HG03442 (cell line): ENCODE data around the gene CORO7.
A peak's percentile ranks its signal among the peaks of the same experiment; 100 is the strongest.

ENCODE experiments used
- ATAC-seq: cut with Tn5 transposase; IDR thresholded peaks from one replicate; pipeline ENCODE4 v1.9.1; 2021; ENCODE audit warnings: mild to moderate bottlenecking, moderate library complexity; ENCODE audit not compliant: unreplicated experiment

The CORO7 gene

GRCh38 chr16:4373356-4373908 is 43.0 kb downstream of the CORO7 start:
- no peak for ATAC-seq

- ATAC-seq, result no peak
Measured at GRCh38 chr16:4372578-4373355, 43.6 kb downstream of the CORO7 start.

- ATAC-seq, result peak; percentile 27
Measured at GRCh38 chr16:4372001-4372577, 44.3 kb downstream of the CORO7 start.

- ATAC-seq, result peak; percentile 59
Measured at GRCh38 chr16:4371357-4372000, 44.9 kb downstream of the CORO7 start, which contains the start of gene VASN. Gene VASN, plus strand, starts transcription at chr16:4371848. Its CDS starts 9,030 bp downstream, at chr16:4380878.

GRCh38 chr16:4370570-4371356 is 45.6 kb downstream of the CORO7 start:
- ATAC-seq, result no peak

GRCh38 chr16:4370151-4370550 is 46.2 kb downstream of the CORO7 start:
- no peak for ATAC-seq

- no peak for ATAC-seq
Measured at GRCh38 chr16:4369007-4369733, 47.2 kb downstream of the CORO7 start.

- ATAC-seq, result no peak
Measured at GRCh38 chr16:4367393-4367856, 49.0 kb downstream of the CORO7 start.

- ATAC-seq, result no peak
Measured at GRCh38 chr16:4366016-4366415, 50.4 kb downstream of the CORO7 start.

- no peak for ATAC-seq
Measured at GRCh38 chr16:4365615-4366014, 50.8 kb downstream of the CORO7 start.

- ATAC-seq, result peak; percentile 74
Measured at GRCh38 chr16:4365014-4365406, 51.4 kb downstream of the CORO7 start.

GRCh38 chr16:4364196-4365013 is 52.0 kb downstream of the CORO7 start:
- ATAC-seq, result no peak

GRCh38 chr16:4362476-4363135 is 53.8 kb downstream of the CORO7 start:
- ATAC-seq, result no peak

- ATAC-seq, result no peak
Measured at GRCh38 chr16:4361944-4362311, 54.5 kb downstream of the CORO7 start.

GRCh38 chr16:4361033-4361943 is 55.1 kb downstream of the CORO7 start:
- ATAC-seq, result no peak

- ATAC-seq, result no peak
Measured at GRCh38 chr16:4360538-4361021, 55.8 kb downstream of the CORO7 start.

- no peak for ATAC-seq
Measured at GRCh38 chr16:4359914-4360313, 56.5 kb downstream of the CORO7 start.
